GM18873 (cell line): ENCODE measurements around the gene LRBA.

ENCODE experiments used
- ATAC-seq: cut with Tn5 transposase; IDR thresholded peaks from one replicate; pipeline ENCODE4 v1.9.1; 2021; ENCODE audit warnings: mild to moderate bottlenecking, moderate library complexity, moderate number of reproducible peaks; ENCODE audit not compliant: unreplicated experiment, low FRiP score

LRBA gene

GRCh38 chr4:150264595-150265161 lies 750.4 kb downstream of the LRBA start:
- ATAC-seq: no peak

GRCh38 chr4:150262611-150263010 lies 752.5 kb downstream of the LRBA start:
- no peak for ATAC-seq

DNA sequence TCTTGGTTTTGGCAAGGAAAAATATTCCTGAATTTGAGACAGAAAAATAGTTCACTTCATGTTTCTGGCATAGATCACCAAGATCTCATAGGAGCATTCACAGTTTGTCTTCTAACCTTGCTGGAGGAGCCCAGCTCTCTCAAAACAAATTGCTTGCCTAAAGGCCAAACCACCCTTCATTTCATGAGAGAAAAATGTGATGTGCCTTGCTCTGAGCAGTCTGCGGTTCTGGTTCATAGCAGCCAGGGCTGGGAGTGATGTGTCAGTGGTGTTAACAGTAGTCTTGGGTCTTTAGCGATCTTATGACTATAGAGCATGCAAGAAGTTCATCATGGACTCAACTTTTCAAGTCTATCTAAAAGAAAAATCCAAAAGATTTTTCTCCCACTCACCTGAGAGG lies 753.5 kb downstream of the LRBA start:
- ATAC-seq: no peak

GRCh38 chr4:150259861-150260567 lies 755.1 kb downstream of the LRBA start:
- no peak for ATAC-seq

DNA sequence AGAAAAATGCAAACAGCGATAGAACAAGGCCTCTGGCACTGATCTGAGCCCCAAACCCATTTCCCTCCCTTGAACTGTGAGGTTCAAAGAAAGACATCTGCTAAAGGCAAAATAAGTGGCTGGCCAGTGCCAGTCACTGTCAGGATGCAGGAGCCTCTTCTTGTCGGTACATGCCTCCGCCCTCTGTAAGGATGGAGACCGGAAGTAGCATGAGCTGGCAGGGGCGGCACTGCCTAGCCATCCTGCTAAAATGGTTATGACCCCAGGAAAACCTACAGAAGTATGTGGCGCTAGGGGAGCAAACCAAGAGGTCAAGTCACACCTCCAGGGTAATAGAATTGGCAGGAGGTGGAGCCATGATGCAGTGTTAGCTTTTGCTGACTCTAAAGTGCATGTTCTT lies 756.5 kb downstream of the LRBA start:
- no peak for ATAC-seq

GRCh38 chr4:150256841-150257730 lies 758.0 kb downstream of the LRBA start:
- no peak for ATAC-seq

DNA sequence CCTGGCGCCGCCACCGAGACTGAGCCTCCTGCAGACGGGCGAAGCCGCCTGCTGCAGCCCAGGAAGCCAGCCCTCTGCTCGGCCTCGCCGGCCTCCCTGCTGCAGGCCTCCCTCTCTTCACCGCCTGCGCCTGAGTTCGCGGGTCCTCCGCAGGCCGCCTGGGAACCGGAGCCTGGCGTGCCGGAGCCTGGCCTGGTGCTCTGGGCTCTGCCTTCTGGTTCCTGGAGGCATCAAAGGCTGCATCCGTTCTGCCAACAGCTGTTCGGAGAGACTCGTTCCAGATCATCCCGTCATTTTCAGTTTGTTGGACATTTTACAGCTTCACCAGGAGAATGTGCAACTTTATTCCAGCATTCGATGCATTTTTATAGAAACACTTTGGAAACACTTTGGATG lies 758.9 kb downstream of the LRBA start:
- no peak for ATAC-seq

DNA sequence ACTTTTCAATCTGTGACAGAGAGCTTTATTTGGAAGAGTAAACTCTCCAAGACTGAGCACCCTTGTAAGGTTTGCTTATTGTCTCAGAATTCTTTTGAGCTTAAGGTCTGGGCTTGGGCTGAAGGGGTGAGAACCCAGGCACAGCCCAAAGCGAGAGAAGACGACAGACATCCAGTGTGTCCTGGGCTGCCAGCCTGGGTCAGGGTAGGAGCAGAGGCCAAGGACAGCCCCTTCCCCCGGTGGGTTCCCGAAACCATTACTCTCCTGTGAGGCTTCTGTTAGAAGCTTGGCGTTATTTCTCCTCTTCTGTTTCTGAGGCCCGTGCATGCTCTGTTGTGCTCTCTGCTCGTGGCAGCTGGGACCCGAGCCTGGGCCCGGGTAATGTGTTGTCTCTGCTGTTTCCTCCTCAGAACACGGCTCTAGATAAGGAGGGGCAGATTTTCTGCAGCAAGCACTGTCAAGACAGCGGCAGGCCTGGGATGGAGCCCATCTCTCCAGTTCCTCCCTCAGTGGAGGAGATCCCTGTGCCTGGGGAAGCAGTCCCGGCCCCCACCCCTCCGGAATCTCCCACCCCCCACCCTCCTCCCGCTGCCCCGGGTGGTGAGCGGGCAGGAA lies 759.4 kb downstream of the LRBA start:
- no peak for ATAC-seq

DNA sequence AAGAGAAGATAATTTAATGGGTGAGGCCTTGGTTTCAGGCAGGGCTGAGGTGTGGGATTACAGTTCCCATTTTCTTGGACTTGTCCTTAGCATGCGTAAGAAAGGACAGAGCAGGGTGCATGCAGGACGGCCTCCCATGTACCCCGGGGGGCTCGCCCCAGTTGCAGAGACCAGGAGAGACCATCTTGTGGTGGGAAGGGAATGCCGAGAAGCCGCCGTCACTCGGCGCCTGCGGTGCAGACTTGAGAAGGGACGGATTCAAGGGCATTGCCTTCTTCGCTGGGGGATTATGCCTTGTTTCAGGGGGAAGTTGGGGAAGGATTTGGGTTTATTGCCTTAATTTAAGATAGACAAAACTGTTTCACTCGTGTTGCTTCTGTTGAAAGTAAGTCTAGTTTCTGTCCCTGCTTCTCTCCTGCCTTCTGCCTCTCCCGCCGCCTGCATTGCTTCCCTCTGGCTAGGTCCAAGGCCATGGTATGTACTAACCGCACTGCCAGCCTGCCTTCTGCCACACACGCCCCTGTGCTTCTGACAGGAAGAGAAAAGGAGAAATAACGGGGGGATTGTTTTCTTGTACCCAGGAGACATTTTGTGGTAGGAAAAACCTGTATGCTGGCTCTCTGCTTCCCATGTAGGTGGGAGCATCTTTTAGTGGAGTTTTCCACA lies 761.0 kb downstream of the LRBA start:
- ATAC-seq: no peak

DNA sequence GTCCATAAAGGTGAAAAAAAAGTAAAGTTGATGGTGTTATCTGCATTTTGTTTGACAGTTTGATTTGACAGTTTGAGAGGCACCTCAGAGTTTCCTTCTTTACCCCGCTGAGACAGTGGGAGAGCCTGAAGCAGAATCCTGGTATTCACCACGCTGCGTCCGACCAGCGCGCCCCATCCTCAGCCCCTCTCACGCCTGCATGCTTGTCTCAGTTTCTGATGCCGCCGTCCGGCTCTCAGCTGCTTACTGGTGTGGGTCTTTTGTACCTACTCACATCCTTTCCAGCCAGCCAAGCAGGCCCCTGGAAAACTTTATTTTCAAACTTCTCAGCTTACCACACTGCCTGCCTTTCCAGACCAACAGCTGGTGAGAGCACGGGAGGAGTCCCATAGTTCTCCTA lies 761.7 kb downstream of the LRBA start:
- no peak for ATAC-seq

GRCh38 chr4:150252741-150253140 lies 762.3 kb downstream of the LRBA start:
- no peak for ATAC-seq

DNA sequence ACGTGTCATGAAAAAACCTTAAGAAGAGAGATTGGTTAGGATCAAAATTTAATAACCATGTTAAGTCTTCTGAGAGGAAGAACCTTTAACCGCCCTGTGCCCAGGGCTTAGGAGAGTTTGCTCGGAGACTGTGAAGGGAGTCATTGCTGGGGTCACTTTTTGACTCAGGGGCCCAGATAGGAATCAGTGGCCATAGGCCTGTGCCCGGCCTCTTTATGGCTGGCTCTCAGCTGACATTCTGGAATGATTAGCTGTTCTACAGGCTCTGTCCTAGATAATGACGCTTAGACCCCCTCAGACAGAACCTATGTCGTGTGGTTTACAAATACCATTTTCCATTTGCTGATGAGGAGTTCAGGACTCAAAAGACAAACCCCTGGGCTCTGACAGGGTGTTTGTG lies 762.8 kb downstream of the LRBA start:
- no peak for ATAC-seq

GRCh38 chr4:150251752-150252190 lies 763.3 kb downstream of the LRBA start:
- no peak for ATAC-seq

DNA sequence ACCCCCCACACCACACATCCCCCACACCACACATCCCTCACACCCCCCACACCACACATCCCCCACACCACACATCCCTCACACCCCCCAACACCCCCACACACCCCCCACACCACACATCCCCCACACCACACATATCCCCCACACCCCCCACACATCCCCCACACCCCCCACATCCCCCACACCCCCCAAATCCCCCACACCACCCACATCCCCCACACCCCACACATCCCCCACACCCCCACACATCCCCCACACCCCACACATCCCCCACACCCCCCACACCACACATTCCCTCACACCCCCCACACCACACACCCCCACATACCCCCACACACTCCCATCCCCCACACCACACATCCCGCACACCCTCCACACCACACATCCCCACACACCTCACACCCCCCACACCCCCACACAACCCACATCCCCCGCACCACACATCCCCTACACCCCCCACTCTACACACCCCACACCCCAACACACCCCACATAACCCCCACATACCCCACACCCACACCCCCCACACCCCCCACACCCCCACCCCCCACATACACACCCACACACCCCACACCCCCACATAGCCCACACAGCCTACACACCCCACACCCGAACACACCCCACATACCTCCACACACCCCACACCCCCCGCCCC lies 764.0 kb downstream of the LRBA start:
- ATAC-seq: no peak

DNA sequence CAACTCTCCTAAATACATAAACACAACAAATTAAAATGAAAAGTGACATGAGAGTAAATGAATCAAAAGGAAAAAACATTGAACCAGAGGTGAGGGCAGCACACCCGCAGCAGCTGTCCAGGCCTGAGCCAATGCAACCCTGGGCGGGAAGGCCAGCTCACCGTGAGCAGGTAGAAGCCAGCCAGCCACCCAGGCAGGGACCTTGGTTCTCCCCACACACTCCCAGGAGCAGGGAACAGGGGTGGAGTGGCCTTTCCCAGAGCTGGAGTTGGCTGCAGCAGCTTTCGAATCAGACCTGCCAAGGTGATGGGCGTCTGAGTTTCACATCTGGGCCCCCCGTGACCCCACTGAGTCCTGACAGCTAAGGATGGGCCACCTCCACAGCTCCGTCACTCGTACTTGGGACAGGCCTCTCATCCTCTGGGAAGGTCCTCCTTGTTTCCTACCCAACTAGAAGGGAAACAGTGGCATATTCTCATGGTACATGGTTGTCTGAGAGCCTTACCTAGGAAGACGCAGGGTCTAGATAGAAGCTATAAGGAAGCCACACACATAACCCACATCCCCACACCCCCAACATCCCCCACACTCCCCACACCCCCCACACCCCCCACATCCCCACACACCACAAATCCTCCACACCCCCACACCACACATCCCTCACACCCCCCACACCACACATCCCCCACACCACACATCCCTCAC lies 764.6 kb downstream of the LRBA start:
- ATAC-seq: no peak

GRCh38 chr4:150248181-150248580 lies 766.9 kb downstream of the LRBA start:
- ATAC-seq: no peak

DNA sequence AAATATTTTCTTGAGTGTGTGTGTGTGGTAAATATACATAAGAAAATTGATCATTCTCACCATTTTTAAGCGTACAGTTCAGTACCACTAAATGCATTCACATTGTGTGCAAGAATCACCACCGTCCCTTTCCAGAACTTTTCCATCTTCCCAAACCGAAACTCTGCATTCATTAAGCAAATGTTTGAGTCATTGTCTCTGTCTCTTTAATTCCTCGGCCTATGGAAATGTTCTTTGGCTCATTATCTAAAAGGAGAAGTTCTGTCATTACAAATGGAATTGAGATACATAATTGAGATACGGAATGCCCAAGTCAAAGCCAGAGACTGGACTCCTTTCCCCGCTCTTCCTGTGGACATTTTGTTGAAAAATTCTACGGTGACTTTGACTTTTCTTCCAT lies 767.9 kb downstream of the LRBA start:
- ATAC-seq: no peak

DNA sequence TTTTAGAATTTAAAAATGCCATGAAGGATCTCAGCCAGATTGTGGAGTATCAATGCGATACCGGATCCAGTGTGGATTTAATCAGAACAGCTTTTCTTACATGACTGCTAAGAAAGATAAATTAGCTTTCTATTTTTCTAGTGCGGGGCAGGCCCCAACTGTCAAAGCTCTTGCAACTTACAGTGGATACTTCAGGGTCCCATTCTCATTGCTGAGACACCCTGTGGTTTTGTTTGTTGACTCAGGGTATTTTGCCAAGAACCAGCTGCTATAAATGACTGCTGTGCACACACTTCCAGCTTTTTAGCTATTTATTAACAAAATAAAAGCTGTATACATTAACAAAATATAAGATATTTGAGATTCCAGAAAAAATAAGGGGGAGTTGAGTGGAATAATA lies 770.5 kb downstream of the LRBA start:
- ATAC-seq: no peak

- ATAC-seq: no peak
Measured at GRCh38 chr4:150243932-150244331, 771.2 kb downstream of the LRBA start.
